HEK293 (cell line): ENCODE results near the gene RAP1B.
"Not testable (repeated sequence)": the region's sequence is repeated elsewhere in the genome, so short reads cannot be mapped to it uniquely, and the experiment has no call there.

ENCODE experiments used
- CTCF ChIA-PET: fragments of 350-600 bp; formaldehyde crosslinking; extraction: SDS; loops from one replicate; lab custom pipeline; 2021; ENCODE audit warnings: antibody characterized with exemption; lab: Yijun Ruan, JAX
- POLR2A ChIA-PET: fragments of 300-600 bp; formaldehyde crosslinking; extraction: SDS; loops from one replicate; lab custom pipeline; 2020; ENCODE audit warnings: antibody characterized with exemption, inconsistent platforms; lab: Yijun Ruan, JAX
- H3K27ac ChIP-seq: fragments of 200-500 bp; sonication (Bioruptor generic); 2 replicates; pipeline ENCODE4 v1.5.1; 2014; ENCODE audit warnings: low read depth, low read length, control low read depth, inconsistent platforms; ENCODE audit errors: extremely low read depth
- H3K36me3 ChIP-seq, 2 experiments: fragments of 200-500 bp in 1 of 2; sonication (Bioruptor generic) in 1 of 2; 1 replicate in 1 of 2; 2 replicates in 1 of 2; pipeline ENCODE4 v1.5.1; 2014 to 2017; ENCODE audit warnings: inconsistent platforms in 2 of 2, low read length in 2 of 2; ENCODE audit not compliant: control insufficient read depth in 2 of 2, insufficient read depth in 1 of 2
- H3K4me1 ChIP-seq: fragments of 200-500 bp; sonication (Bioruptor generic); 2 replicates; pipeline ENCODE4 v1.5.1; 2014; ENCODE audit warnings: mild to moderate bottlenecking, low read length, inconsistent platforms; ENCODE audit not compliant: control insufficient read depth, insufficient read depth
- H3K4me3 ChIP-seq: 2 replicates; pipeline ENCODE4 v1.5.1; 2011; ENCODE audit warnings: low read depth, mild to moderate bottlenecking, control low read depth, low read length, moderate library complexity
- H3K9me3 ChIP-seq: fragments of 200-500 bp; sonication (Bioruptor generic); 2 replicates; pipeline ENCODE4 v1.5.1; 2014; ENCODE audit warnings: low read depth, low read length, inconsistent platforms; ENCODE audit not compliant: control insufficient read depth, insufficient read depth
- EGR2 ChIP-seq: fragments of 450-650 bp; formaldehyde crosslinking; IDR thresholded peaks from 2 replicates; pipeline ENCODE4 v1.5.1; 2016; ENCODE audit warnings: low read depth, missing biosample characterization, missing genetic modification characterization
- GLI2 ChIP-seq: fragments of 450-650 bp; formaldehyde crosslinking; IDR thresholded peaks from 2 replicates; pipeline ENCODE4; 2017; ENCODE audit warnings: missing biosample characterization, missing genetic modification characterization, low read depth, borderline replicate concordance
- KLF17 ChIP-seq: fragments of 450-650 bp; formaldehyde crosslinking; IDR thresholded peaks from 2 replicates; pipeline ENCODE4 v1.5.1; 2016; ENCODE audit warnings: missing biosample characterization, missing genetic modification characterization
- MYNN ChIP-seq: fragments of 450-650 bp; formaldehyde crosslinking; IDR thresholded peaks from 2 replicates; pipeline ENCODE4 v1.5.1; 2016; ENCODE audit warnings: missing biosample characterization, missing genetic modification characterization, borderline replicate concordance
- PRDM10 ChIP-seq: fragments of 450-650 bp; formaldehyde crosslinking; IDR thresholded peaks from 2 replicates; pipeline ENCODE4 v1.5.1; 2016; ENCODE audit warnings: missing biosample characterization, missing genetic modification characterization
- TRIM28 ChIP-seq: IDR thresholded peaks from 2 replicates; pipeline ENCODE4 v1.6.1; 2011; ENCODE audit warnings: low read length, control low read depth, borderline replicate concordance
- ZBTB11 ChIP-seq: fragments of 450-650 bp; formaldehyde crosslinking; conservative IDR thresholded peaks from 2 replicates; pipeline ENCODE4 v1.5.1; 2016; ENCODE audit warnings: low read depth, missing biosample characterization, missing genetic modification characterization
- ZBTB44 ChIP-seq: fragments of 450-650 bp; IDR thresholded peaks from 2 replicates; pipeline ENCODE4 v1.5.1; 2018; ENCODE audit warnings: missing biosample characterization, mild to moderate bottlenecking, missing genetic modification characterization
- ZFP41 ChIP-seq: fragments of 450-650 bp; formaldehyde crosslinking; IDR thresholded peaks from 2 replicates; pipeline ENCODE4 v1.5.1; 2016; ENCODE audit warnings: missing biosample characterization, missing genetic modification characterization, borderline replicate concordance
- ZNF112 ChIP-seq: fragments of 450-650 bp; formaldehyde crosslinking; IDR thresholded peaks from 2 replicates; pipeline ENCODE4 v1.5.0; 2017; ENCODE audit warnings: missing biosample characterization, missing genetic modification characterization
- ZNF184 ChIP-seq: fragments of 450-650 bp; IDR thresholded peaks from 2 replicates; pipeline ENCODE4 v1.5.1; 2018; ENCODE audit warnings: missing biosample characterization, mild to moderate bottlenecking, missing genetic modification characterization
- ZNF202 ChIP-seq: fragments of 450-650 bp; formaldehyde crosslinking; IDR thresholded peaks from 2 replicates; pipeline ENCODE4 v1.5.1; 2016; ENCODE audit warnings: missing biosample characterization, missing genetic modification characterization, borderline replicate concordance
- ZNF302 ChIP-seq: fragments of 450-650 bp; formaldehyde crosslinking; IDR thresholded peaks from 2 replicates; pipeline ENCODE4 v1.5.1; 2016; ENCODE audit warnings: missing biosample characterization, missing genetic modification characterization, low read depth
- ZNF362 ChIP-seq: fragments of 450-650 bp; formaldehyde crosslinking; IDR thresholded peaks from 2 replicates; pipeline ENCODE4 v1.5.1; 2016; ENCODE audit warnings: missing biosample characterization, missing genetic modification characterization
- ZNF404 ChIP-seq: fragments of 450-650 bp; formaldehyde crosslinking; IDR thresholded peaks from 2 replicates; pipeline ENCODE4 v1.5.1; 2017; ENCODE audit warnings: missing biosample characterization, missing genetic modification characterization
- ZNF513 ChIP-seq: fragments of 450-650 bp; IDR thresholded peaks from 2 replicates; pipeline ENCODE4 v1.5.1; 2018; ENCODE audit warnings: missing biosample characterization, missing genetic modification characterization
- ZNF623 ChIP-seq: fragments of 450-650 bp; formaldehyde crosslinking; IDR thresholded peaks from 2 replicates; pipeline ENCODE4 v1.5.1; 2016; ENCODE audit warnings: missing biosample characterization, missing genetic modification characterization
- ZNF624 ChIP-seq: fragments of 450-650 bp; formaldehyde crosslinking; IDR thresholded peaks from 2 replicates; pipeline ENCODE4 v1.5.1; 2017; ENCODE audit warnings: missing biosample characterization, missing genetic modification characterization
- ZSCAN18 ChIP-seq: fragments of 450-650 bp; formaldehyde crosslinking; IDR thresholded peaks from 2 replicates; pipeline ENCODE4 v1.5.1; 2016; ENCODE audit warnings: missing biosample characterization, missing genetic modification characterization
- ZXDB ChIP-seq: fragments of 450-650 bp; formaldehyde crosslinking; IDR thresholded peaks from 2 replicates; pipeline ENCODE4 v1.5.1; 2016; ENCODE audit warnings: missing biosample characterization, missing genetic modification characterization

RAP1B gene

GRCh38 chr12:68636268-68636667 lies 25.6 kb downstream of the RAP1B start (continued):
- TF ChIP-seq PRDM10, result 0 out of 2 replicates have a peak, but pooled peaks have one; percentile 27
- TF ChIP-seq ZNF202, result no peak
- no peak for TF ChIP-seq ZNF302 (tag by site-specific recombination)
- no peak for TF ChIP-seq ZNF184
- TF ChIP-seq TRIM28, result no peak
- no peak for TF ChIP-seq ZNF404 (tag by site-specific recombination)
- TF ChIP-seq ZBTB44 (tag by site-specific recombination), result 0 out of 2 replicates have a peak, but pooled peaks have one; percentile 30
- no peak for TF ChIP-seq ZXDB (tag by site-specific recombination)
- peak; percentile 39; the same call in 1 of the 2 replicates for TF ChIP-seq EGR2 (tag by site-specific recombination)

- peak; percentile 56; the same call in 1 of the 2 replicates for TF ChIP-seq ZNF362
- H3K36me3 ChIP-seq, H3K4me3 ChIP-seq, H3K27ac ChIP-seq, H3K9me3 ChIP-seq, POLR2A ChIA-PET: not testable (repeated sequence)
- CTCF ChIA-PET, result interaction anchor here (0.6 kb wide), 1 partner anchor 9 kb away, joined by 5 read pairs; no protein-coding TSS in a partner anchor
- H3K4me1 ChIP-seq, result peaks cover 13% of the 10 kb centered on the region
Observed at GRCh38 chr12:68637439-68637838, 26.7 kb downstream of the RAP1B start.

- ChIA-PET CTCF (no interaction called here), POLR2A (no interaction called here)
- H3K4me1 ChIP-seq, result peaks cover 13% of the 10 kb centered on the region
- no peak for TF ChIP-seq ZNF623 (tag by site-specific recombination)
- no peak for TF ChIP-seq ZNF624
- no peak for TF ChIP-seq MYNN (tag by site-specific recombination)
- no peak for TF ChIP-seq ZNF513 (tag by site-specific recombination)
- no peak for TF ChIP-seq ZSCAN18 (tag by site-specific recombination)
- TF ChIP-seq GLI2, result no peak
- no peak for TF ChIP-seq KLF17 (tag by site-specific recombination)
- TF ChIP-seq ZFP41 (tag by site-specific recombination), result no peak
- no peak for TF ChIP-seq ZBTB11 (tag by site-specific recombination)
- TF ChIP-seq ZNF112, result no peak
Observed at GRCh38 chr12:68638171-68638570, 27.5 kb downstream of the RAP1B start.

More at GRCh38 chr12:68638171-68638570, 27.5 kb downstream of the RAP1B start:
- H3K27ac ChIP-seq, result no peak overlapping the region
- no peak overlapping the region for H3K4me3 ChIP-seq
- H3K9me3 ChIP-seq, result no peaks in the 10 kb centered on the region
- H3K36me3 ChIP-seq, result peaks cover under 1 to 5% of the 10 kb centered on the region in 2 experiments
